HepG2 (cell line): Measurements from ENCODE around the gene PTPRF. TPM values are rescaled to one million over a fixed set of nuclear protein-coding genes. Genes with fewer than 3 reads are reported as not detected.
A peak's percentile ranks its signal among the peaks of the same experiment; 100 is the strongest.

Source experiments
- ARNT2 ChIP-seq: sonication (generic); formaldehyde crosslinking; IDR thresholded peaks from 2 replicates; pipeline ENCODE4 v1.8.0; 2022; ENCODE audit warnings: mild to moderate bottlenecking, low read depth, missing genetic modification reagents, moderate library complexity
- BCL3 ChIP-seq: sonication (generic); formaldehyde crosslinking; IDR thresholded peaks from 2 replicates; pipeline ENCODE4 v1.5.1; 2020; ENCODE audit warnings: mild to moderate bottlenecking, missing genetic modification reagents, moderate library complexity
- IKZF4 ChIP-seq: sonication (generic); formaldehyde crosslinking; IDR thresholded peaks from 2 replicates; pipeline ENCODE4 v1.5.1; 2020; ENCODE audit warnings: borderline replicate concordance, mild to moderate bottlenecking, low read depth, missing genetic modification reagents; ENCODE audit errors: not compliant biosample characterization
- NFE2L1 ChIP-seq: sonication (generic); formaldehyde crosslinking; IDR thresholded peaks from 2 replicates; pipeline ENCODE4 v1.4.0; 2020; ENCODE audit warnings: missing genetic modification reagents, mild to moderate bottlenecking, borderline replicate concordance
- NR2F1 ChIP-seq, 2 experiments: fragments of 450-650 bp in 1 of 2; formaldehyde crosslinking in 1 of 2; IDR thresholded peaks; 2 replicates each; pipeline versions ENCODE4 v1.5.0 to v1.6.1; 2016 to 2020; ENCODE audit warnings: mild to moderate bottlenecking in 1 of 2, missing compliant biosample characterization in 1 of 2, missing genetic modification reagents in 1 of 2, moderate library complexity in 1 of 2
- THAP11 ChIP-seq: IDR thresholded peaks from 2 replicates; pipeline ENCODE4 v1.6.1; 2016; ENCODE audit warnings: missing biosample characterization, missing genetic modification reagents
- ZKSCAN8 ChIP-seq: IDR thresholded peaks from 2 replicates; pipeline ENCODE4 v1.6.1; 2016; ENCODE audit warnings: borderline replicate concordance, missing genetic modification reagents, missing compliant biosample characterization
- ZNF235 ChIP-seq: sonication (generic); formaldehyde crosslinking; IDR thresholded peaks from 2 replicates; pipeline ENCODE4 v1.8.1; 2023; ENCODE audit warnings: mild to moderate bottlenecking, missing genetic modification reagents, borderline replicate concordance
- ZNF264 ChIP-seq: sonication (generic); formaldehyde crosslinking; IDR thresholded peaks from 2 replicates; pipeline ENCODE4 v1.4.0; 2020; ENCODE audit warnings: missing genetic modification reagents
- ZNF468 ChIP-seq: sonication (generic); formaldehyde crosslinking; IDR thresholded peaks from 2 replicates; pipeline ENCODE4 v1.8.0; 2022; ENCODE audit warnings: mild to moderate bottlenecking, moderate library complexity, missing genetic modification reagents
- ZNF614 ChIP-seq: IDR thresholded peaks from 2 replicates; pipeline ENCODE4 v1.6.1; 2018; ENCODE audit warnings: missing biosample characterization, missing genetic modification reagents, inconsistent platforms, borderline replicate concordance
- polyA plus RNA-seq, 8 experiments: library from polyadenylated mRNA; depleted of rRNA in 3 of 8; stranded (reverse) in 7 of 8; unstranded in 1 of 8; fragments of >200 nt; fragmentation: Illumina TruSeq in 4 of 8; extraction: Trizol in 4 of 8; gene quantifications; 2 replicates each; pipeline versions ENCODE4 v1.2.1 to v1.2.3, GENCODE V29; 2011 to 2016; ENCODE audit warnings: low read depth in 4 of 8, missing spikeins in 1 of 8, mixed read lengths in 1 of 8; ENCODE audit not compliant: insufficient read depth in 1 of 8
- total RNA-seq, 5 experiments: library from RNA; depleted of rRNA; stranded (reverse); fragments of >200 nt; fragmentation: Illumina TruSeq; extraction: Trizol; gene quantifications; 2 replicates each; pipeline ENCODE4 v1.2.3, GENCODE V29; 2016; ENCODE audit warnings: low read depth in 1 of 5
- TF ChIP-seq, protein P1 (sequence below): sonication (generic); formaldehyde crosslinking; conservative IDR thresholded peaks from 2 replicates; pipeline ENCODE4 v1.4.0; 2020; ENCODE audit warnings: mild to moderate bottlenecking, missing genetic modification reagents, moderate library complexity
- TF ChIP-seq, protein P2 (sequence below): sonication (generic); formaldehyde crosslinking; IDR thresholded peaks from 2 replicates; pipeline ENCODE4 v1.5.1; 2020; ENCODE audit warnings: missing genetic modification reagents, mild to moderate bottlenecking, borderline replicate concordance
- TF ChIP-seq, protein P3 (sequence below): sonication (generic); formaldehyde crosslinking; IDR thresholded peaks from 2 replicates; pipeline ENCODE4 v1.5.1; 2020; ENCODE audit warnings: missing genetic modification reagents, mild to moderate bottlenecking, borderline replicate concordance
- TF ChIP-seq, protein P4 (sequence below): sonication (generic); formaldehyde crosslinking; IDR thresholded peaks from 2 replicates; pipeline ENCODE4 v1.4.0; 2020; ENCODE audit warnings: missing genetic modification reagents
- TF ChIP-seq, protein P5 (sequence below): sonication (generic); formaldehyde crosslinking; IDR thresholded peaks from 2 replicates; pipeline ENCODE4 v1.9.0; 2021; ENCODE audit warnings: missing genetic modification reagents, borderline replicate concordance

PTPRF gene
- total and polyA plus RNA-seq, 2 of the 13 experiments (the other 11 are each of a cell fraction or from before 2014, with no cell fraction given) = 55.9 to 167 TPM

- TF ChIP-seq, protein P1, sequence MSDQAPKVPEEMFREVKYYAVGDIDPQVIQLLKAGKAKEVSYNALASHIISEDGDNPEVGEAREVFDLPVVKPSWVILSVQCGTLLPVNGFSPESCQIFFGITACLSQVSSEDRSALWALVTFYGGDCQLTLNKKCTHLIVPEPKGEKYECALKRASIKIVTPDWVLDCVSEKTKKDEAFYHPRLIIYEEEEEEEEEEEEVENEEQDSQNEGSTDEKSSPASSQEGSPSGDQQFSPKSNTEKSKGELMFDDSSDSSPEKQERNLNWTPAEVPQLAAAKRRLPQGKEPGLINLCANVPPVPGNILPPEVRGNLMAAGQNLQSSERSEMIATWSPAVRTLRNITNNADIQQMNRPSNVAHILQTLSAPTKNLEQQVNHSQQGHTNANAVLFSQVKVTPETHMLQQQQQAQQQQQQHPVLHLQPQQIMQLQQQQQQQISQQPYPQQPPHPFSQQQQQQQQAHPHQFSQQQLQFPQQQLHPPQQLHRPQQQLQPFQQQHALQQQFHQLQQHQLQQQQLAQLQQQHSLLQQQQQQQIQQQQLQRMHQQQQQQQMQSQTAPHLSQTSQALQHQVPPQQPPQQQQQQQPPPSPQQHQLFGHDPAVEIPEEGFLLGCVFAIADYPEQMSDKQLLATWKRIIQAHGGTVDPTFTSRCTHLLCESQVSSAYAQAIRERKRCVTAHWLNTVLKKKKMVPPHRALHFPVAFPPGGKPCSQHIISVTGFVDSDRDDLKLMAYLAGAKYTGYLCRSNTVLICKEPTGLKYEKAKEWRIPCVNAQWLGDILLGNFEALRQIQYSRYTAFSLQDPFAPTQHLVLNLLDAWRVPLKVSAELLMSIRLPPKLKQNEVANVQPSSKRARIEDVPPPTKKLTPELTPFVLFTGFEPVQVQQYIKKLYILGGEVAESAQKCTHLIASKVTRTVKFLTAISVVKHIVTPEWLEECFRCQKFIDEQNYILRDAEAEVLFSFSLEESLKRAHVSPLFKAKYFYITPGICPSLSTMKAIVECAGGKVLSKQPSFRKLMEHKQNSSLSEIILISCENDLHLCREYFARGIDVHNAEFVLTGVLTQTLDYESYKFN (CRISPR knock-in tag) = peak; percentile 100
- TF ChIP-seq THAP11 (CRISPR knock-in tag) = peak; percentile 66
- no peak for TF ChIP-seq IKZF4 (CRISPR knock-in tag)
- TF ChIP-seq, protein P2, sequence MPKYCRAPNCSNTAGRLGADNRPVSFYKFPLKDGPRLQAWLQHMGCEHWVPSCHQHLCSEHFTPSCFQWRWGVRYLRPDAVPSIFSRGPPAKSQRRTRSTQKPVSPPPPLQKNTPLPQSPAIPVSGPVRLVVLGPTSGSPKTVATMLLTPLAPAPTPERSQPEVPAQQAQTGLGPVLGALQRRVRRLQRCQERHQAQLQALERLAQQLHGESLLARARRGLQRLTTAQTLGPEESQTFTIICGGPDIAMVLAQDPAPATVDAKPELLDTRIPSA (CRISPR knock-in tag) = no peak
- no peak; the same call in 1 of the 2 replicates for TF ChIP-seq BCL3 (CRISPR knock-in tag)
- TF ChIP-seq, protein P3, sequence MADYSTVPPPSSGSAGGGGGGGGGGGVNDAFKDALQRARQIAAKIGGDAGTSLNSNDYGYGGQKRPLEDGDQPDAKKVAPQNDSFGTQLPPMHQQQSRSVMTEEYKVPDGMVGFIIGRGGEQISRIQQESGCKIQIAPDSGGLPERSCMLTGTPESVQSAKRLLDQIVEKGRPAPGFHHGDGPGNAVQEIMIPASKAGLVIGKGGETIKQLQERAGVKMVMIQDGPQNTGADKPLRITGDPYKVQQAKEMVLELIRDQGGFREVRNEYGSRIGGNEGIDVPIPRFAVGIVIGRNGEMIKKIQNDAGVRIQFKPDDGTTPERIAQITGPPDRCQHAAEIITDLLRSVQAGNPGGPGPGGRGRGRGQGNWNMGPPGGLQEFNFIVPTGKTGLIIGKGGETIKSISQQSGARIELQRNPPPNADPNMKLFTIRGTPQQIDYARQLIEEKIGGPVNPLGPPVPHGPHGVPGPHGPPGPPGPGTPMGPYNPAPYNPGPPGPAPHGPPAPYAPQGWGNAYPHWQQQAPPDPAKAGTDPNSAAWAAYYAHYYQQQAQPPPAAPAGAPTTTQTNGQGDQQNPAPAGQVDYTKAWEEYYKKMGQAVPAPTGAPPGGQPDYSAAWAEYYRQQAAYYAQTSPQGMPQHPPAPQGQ (CRISPR knock-in tag) = no peak
- no peak for TF ChIP-seq ARNT2 (CRISPR knock-in tag)
- TF ChIP-seq ZNF614 (CRISPR knock-in tag) = no peak
- TF ChIP-seq ZNF264 (CRISPR knock-in tag) = no peak
- TF ChIP-seq, protein P4, sequence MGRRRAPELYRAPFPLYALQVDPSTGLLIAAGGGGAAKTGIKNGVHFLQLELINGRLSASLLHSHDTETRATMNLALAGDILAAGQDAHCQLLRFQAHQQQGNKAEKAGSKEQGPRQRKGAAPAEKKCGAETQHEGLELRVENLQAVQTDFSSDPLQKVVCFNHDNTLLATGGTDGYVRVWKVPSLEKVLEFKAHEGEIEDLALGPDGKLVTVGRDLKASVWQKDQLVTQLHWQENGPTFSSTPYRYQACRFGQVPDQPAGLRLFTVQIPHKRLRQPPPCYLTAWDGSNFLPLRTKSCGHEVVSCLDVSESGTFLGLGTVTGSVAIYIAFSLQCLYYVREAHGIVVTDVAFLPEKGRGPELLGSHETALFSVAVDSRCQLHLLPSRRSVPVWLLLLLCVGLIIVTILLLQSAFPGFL (CRISPR knock-in tag) = no peak
- no peak for TF ChIP-seq ZNF235 (CRISPR knock-in tag)
- TF ChIP-seq NR2F1 (CRISPR knock-in tag; IDR thresholded peaks at IDR 0.05) = peak; percentile 87 to 98
- TF ChIP-seq, protein P5, sequence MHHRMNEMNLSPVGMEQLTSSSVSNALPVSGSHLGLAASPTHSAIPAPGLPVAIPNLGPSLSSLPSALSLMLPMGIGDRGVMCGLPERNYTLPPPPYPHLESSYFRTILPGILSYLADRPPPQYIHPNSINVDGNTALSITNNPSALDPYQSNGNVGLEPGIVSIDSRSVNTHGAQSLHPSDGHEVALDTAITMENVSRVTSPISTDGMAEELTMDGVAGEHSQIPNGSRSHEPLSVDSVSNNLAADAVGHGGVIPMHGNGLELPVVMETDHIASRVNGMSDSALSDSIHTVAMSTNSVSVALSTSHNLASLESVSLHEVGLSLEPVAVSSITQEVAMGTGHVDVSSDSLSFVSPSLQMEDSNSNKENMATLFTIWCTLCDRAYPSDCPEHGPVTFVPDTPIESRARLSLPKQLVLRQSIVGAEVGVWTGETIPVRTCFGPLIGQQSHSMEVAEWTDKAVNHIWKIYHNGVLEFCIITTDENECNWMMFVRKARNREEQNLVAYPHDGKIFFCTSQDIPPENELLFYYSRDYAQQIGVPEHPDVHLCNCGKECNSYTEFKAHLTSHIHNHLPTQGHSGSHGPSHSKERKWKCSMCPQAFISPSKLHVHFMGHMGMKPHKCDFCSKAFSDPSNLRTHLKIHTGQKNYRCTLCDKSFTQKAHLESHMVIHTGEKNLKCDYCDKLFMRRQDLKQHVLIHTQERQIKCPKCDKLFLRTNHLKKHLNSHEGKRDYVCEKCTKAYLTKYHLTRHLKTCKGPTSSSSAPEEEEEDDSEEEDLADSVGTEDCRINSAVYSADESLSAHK (CRISPR knock-in tag) = no peak
- TF ChIP-seq ZKSCAN8 (CRISPR knock-in tag) = peak; percentile 29; the same call in 1 of the 2 replicates
- no peak for TF ChIP-seq NFE2L1
- TF ChIP-seq ZNF468 = no peak
Observed at GRCh38 chr1:43545695-43546387, 15.2 kb downstream of the PTPRF start (continued).
